C4-2B (cell line): ENCODE data around the gene AAMP.

ENCODE experiments used
- H3K27ac ChIP-seq: fragments of 450-650 bp; 2 replicates; pipeline ENCODE4 v1.5.1; 2017
- ZFX ChIP-seq: fragments of 450-650 bp; IDR thresholded peaks from 2 replicates; pipeline ENCODE4 v1.6.1; 2017
- TF ChIP-seq, protein P1 (sequence below): fragments of 450-650 bp; conservative IDR thresholded peaks from 2 replicates; pipeline ENCODE4 v1.5.1; 2017; ENCODE audit warnings: mild to moderate bottlenecking

The AAMP gene

DNA sequence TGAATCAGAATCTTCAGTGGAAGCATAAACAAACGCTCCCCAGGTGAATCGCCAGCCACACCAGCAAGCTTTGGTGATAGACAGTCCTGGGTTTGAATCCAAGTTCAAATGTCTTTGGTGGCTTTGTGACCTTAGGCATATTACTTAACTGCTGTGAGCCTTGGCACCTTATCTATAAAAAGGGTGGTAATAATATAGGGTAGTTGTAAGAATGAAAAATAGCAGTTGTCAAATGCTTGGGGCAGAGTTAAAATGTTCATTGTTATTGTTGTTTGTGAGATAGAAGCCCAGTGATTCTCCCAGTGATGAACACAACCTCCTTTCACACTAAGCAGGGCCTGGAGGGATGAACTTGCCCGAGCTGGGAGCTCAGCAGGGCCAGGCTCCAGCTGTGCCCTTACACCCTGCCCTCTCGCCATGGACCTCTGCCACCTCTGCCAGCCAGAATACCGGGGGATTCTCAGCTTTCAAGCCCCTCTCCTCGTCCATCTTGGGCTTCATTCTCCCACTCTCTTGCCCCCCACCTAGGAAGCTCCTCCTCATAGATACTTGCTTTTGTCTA lies 28.5 kb upstream of the AAMP start:
- H3K27ac ChIP-seq = peak overlapping the region; percentile 12; the same call in 1 of the 2 replicates
- TF ChIP-seq, protein P1, sequence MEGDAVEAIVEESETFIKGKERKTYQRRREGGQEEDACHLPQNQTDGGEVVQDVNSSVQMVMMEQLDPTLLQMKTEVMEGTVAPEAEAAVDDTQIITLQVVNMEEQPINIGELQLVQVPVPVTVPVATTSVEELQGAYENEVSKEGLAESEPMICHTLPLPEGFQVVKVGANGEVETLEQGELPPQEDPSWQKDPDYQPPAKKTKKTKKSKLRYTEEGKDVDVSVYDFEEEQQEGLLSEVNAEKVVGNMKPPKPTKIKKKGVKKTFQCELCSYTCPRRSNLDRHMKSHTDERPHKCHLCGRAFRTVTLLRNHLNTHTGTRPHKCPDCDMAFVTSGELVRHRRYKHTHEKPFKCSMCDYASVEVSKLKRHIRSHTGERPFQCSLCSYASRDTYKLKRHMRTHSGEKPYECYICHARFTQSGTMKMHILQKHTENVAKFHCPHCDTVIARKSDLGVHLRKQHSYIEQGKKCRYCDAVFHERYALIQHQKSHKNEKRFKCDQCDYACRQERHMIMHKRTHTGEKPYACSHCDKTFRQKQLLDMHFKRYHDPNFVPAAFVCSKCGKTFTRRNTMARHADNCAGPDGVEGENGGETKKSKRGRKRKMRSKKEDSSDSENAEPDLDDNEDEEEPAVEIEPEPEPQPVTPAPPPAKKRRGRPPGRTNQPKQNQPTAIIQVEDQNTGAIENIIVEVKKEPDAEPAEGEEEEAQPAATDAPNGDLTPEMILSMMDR = no peak
- TF ChIP-seq ZFX = no peak

- H3K27ac ChIP-seq = peak overlapping the region; percentile 87; the same call in 1 of the 2 replicates
- TF ChIP-seq, protein P1 = no peak
- no peak for TF ChIP-seq ZFX
Measured at GRCh38 chr2:218296847-218297246, 26.9 kb upstream of the AAMP start.

GRCh38 chr2:218296200-218296599 lies 26.3 kb upstream of the AAMP start:
- H3K27ac ChIP-seq = peak overlapping the region; percentile 87

DNA sequence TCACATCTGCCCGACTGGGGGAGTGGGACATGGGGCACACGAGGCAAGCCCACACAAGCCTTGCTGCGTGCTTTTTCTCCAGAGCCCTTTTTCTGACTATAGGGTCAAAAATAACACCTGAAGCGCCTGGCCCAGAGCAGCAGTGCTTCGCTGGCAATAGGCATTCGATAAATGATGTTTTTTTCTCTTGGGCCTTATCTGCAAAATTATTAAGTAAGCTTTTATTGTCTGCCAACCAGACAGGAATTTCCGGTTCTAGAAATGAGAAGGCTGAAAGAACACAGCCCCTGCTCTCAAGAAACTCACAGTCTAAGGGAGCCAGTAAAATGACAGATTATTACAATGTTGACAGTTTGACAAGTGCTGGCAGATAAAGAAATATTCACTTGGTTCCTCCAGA lies 25.1 kb upstream of the AAMP start:
- TF ChIP-seq, protein P1 = no peak
- no peak for TF ChIP-seq ZFX
- H3K27ac ChIP-seq = peak overlapping the region; percentile 87

More at GRCh38 chr2:218296200-218296599, 26.3 kb upstream of the AAMP start:
- no peak for TF ChIP-seq ZFX
- TF ChIP-seq, protein P1 = no peak

DNA sequence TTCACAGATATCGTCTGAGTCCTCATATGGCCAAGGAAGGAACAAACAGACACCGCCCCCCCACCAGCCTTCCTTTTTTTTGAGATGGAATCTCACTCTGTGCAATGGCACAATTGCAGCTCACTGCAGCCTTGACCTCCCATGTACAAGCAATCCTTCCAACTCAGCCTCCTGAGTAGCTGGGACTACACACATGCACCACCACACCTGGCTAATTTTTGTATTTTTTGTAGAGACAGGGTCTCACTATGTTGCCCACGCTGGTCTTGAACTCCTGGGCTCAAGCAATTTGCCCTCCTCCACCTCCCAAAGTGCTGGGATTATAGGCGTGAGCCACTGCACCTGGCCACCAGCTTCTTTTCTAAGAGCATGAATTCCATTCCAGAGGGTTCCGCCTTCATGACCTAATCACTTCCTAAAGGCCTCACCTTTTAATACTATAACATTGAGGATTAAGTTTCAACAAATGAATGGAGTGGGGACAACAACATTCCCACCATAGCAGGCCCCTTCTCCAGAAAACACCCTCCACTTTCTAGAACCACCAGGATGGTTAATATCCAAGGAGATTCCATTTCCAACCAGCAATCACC lies 24.6 kb upstream of the AAMP start:
- peak overlapping the region; percentile 87 for H3K27ac ChIP-seq
- no peak for TF ChIP-seq ZFX
- TF ChIP-seq, protein P1 = no peak

DNA sequence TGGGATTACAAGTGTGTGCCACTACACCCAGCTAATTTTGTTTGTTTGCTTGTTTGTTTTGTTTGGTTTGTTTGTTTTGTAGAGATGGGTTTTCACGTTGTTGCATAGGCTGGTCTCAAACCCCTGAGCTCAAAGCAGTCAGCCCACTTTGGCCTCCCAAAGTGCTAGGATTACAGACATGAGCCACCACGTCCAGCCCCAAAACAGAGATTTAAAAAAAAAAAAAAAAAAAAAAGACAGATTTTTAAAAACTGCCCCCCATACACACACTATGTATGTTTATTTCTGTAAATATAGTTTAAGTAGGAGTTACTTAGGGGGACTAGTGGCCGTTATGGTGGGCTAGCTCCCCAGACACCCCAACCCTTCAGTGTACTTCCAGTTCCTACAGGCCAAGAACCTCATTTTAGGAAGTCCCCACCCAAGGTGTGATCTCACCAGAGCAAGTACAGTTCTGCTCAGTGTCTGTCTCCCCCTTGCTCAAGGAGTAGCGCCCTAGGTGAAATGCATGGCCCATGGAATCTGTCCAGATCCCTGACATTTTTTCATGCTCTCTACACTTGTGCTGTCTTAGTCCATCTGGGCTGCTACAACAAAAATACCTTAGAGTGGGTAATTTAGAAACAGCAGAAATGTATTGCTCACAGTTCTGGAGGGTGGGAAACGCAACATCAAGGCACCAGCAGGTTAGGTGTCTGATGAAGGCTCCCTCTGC lies 23.9 kb upstream of the AAMP start:
- TF ChIP-seq, protein P1 = no peak
- no peak for TF ChIP-seq ZFX
- peak overlapping the region; percentile 87 for H3K27ac ChIP-seq
